Cardiac ventricle fibroblast (primary cell): ENCODE results near the gene RAB10. TPM values are rescaled to one million over a fixed set of nuclear protein-coding genes. Genes with fewer than 3 reads are reported as not detected.

Experiments used
- total RNA-seq: library from RNA; depleted of rRNA; stranded (reverse); fragments of >200 nt; gene quantifications from 2 replicates; pipeline ENCODE4 v1.2.3, GENCODE V29; 2015

RAB10 gene
- total RNA-seq = 125 and 136 TPM in 2 replicates

DNA sequence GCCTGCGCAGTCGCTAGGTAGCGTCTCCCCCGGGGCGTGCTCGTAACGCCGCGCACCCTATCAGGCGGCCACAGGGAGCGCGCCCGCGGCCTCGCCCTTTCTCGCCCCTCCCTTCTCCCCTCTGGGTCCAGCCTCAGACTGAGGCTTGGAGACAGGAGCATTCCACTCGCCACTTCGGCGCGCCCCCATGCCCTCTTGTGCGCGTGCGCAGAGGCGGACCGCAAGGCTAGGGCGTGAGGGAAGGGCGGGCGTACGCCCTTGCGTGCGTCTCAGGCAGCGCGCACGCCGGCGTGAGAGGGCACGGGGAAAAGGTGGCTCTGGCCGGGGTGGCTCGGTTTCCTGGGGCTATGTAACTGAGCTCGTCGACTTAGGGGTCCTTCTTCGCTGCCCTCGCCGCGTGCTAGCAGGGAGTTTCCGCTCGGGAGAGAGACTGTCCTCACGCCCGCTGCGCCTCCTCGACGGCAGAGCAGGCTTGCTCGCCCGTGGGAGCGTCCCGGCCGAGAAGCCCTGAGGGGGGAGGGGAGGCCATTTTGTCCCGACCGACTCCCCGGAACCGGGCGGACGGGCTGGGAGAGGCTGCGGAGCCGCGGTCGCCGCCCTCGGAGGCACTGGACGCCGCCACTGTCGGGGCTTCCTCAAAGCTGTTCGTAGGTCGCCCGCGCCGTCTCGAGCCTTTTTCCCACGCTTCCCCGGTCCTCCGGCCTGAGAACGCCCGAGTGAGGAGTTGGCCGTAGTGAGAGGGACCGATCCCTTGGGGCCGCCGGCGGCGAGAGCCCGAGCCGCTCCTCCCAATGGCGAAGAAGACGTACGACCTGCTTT is at the start of gene RAB10:
Gene RAB10, plus strand, starts transcription at position 267 of the 819 bp plus-strand sequence. Its CDS starts 525 bp downstream, at position 792.

GRCh38 chr2:26172871-26173775 is 139.2 kb downstream of the RAB10 start, which contains the start of gene GAREM2:
Gene GAREM2, plus strand, starts transcription at chr2:26173088. Its CDS starts 133 bp downstream, at chr2:26173221.

Other genes starting within 250 kb of the RAB10 start
- gene ASXL2, start 155.6 kb upstream of the RAB10 start, total RNA-seq = 9.0 and 12.1 TPM in 2 replicates
- gene KIF3C, start 51.6 kb upstream of the RAB10 start, total RNA-seq = 8.0 TPM in 2 replicates
- 4.0 and 4.2 TPM in 2 replicates for gene GAREM2, start 139.0 kb downstream of the RAB10 start, total RNA-seq
- 140 and 142 TPM in 2 replicates for gene HADHA, start 210.5 kb downstream of the RAB10 start, total RNA-seq
- 147 and 148 TPM in 2 replicates for gene HADHB, start 210.9 kb downstream of the RAB10 start, total RNA-seq